Measurements from ENCODE around the gene DIABLO. TPM values are rescaled to one million over a fixed set of nuclear protein-coding genes. Genes with fewer than 3 reads are reported as not detected.

The DIABLO gene
- total and polyA plus RNA-seq, 9 of the 15 experiments (the other 6 are each of a cell fraction or from before 2014, with no cell fraction given): 37.3 to 101 (median 80.1) TPM

- no peak for ATAC-seq
- in situ Hi-C loops (cut with MboI): no loop called here
- no peaks in the 10 kb centered on the region for H3K9me1 ChIP-seq (ENCODE audit: control insufficient read depth, insufficient read depth, low read length)
- peaks cover 23 to 36% of the 10 kb centered on the region in 2 experiments for H3K27me3 ChIP-seq (ENCODE audit: control insufficient read depth in 2 of 2, insufficient read depth in 2 of 2, low read length in 2 of 2)
- CTCF ChIA-PET (ENCODE audit: low intra/inter-chr PET ratio): no interaction called here
- H3K79me2 ChIP-seq (ENCODE audit: control insufficient read depth, insufficient read depth, low read length): no peaks in the 10 kb centered on the region
- H3K9me3 ChIP-seq (replicated peaks; ENCODE audit: control insufficient read depth, insufficient read depth, low read depth, low read length): no peaks in the 10 kb centered on the region
- POLR2A ChIA-PET: interaction anchor here (0.6 kb wide), 1 partner anchor 77 kb away, joined by 4 read pairs; no protein-coding TSS in a partner anchor
- no TSS peak for BruUV-seq (replicated peaks)
- WGBS (ENCODE audit: insufficient coverage, low coverage, missing lambda C conversion rate): 4% methylated on average over 5 of the region's 5 CpGs
- no peaks in the 10 kb centered on the region for H3K36me3 ChIP-seq (ENCODE audit: control insufficient read depth, insufficient read depth, low read length)
- H3K9ac ChIP-seq (ENCODE audit: insufficient read depth in 1 of 2, low read depth in 2 of 2, low read length in 2 of 2): no peak overlapping the region
- peaks cover 0 to 2% of the 10 kb centered on the region in 2 experiments; a peak in 3 of 5 replicates for H3K4me1 ChIP-seq (replicated peaks in 1 of 2; ENCODE audit: control insufficient read depth in 2 of 2, insufficient read depth in 2 of 2, low read length in 2 of 2)
- H3K4me2 ChIP-seq (ENCODE audit: insufficient read depth, low read length): no peak overlapping the region
- no peak overlapping the region for H2AFZ ChIP-seq (ENCODE audit: low read depth, low read length)
- DNase-seq (ENCODE audit: extremely low read depth in 1 of 4, low spot score in 3 of 4): no peak
- H3K4me3 ChIP-seq: no peak overlapping the region
- H4K20me1 ChIP-seq (replicated peaks; ENCODE audit: control insufficient read depth, insufficient read depth, low read length): no peaks in the 10 kb centered on the region
- intact Hi-C loops (cut with micrococcal nuclease): no loop called here
- FAIRE-seq: no peak
- H3K27ac ChIP-seq (ENCODE audit: extremely low read depth, low read depth, low read length): no peak overlapping the region
- TF ChIP-seq ZNF121 (CRISPR knock-in tag; conservative IDR thresholded peaks at IDR 0.05) (peak; percentile 61), BCOR (IDR thresholded peaks at IDR 0.05) (peak; percentile 42; the same call in 1 of the 2 replicates), ZNF165 (CRISPR knock-in tag; IDR thresholded peaks at IDR 0.05; ENCODE audit: borderline replicate concordance) (no peak), RBM25 (IDR thresholded peaks at IDR 0.05; ENCODE audit: low read depth, low read length, severe bottlenecking) (peak; percentile 20)
Measured at GRCh38 chr12:122171399-122171798, 54.5 kb downstream of the DIABLO start.

- no TSS peak for BruUV-seq (replicated peaks)
- no peaks in the 10 kb centered on the region for H3K79me2 ChIP-seq (ENCODE audit: control insufficient read depth, insufficient read depth, low read length)
- H3K9ac ChIP-seq (ENCODE audit: insufficient read depth in 1 of 2, low read depth in 2 of 2, low read length in 2 of 2): no peak overlapping the region
- POLR2A ChIA-PET: interaction anchor here (0.6 kb wide), 1 partner anchor 9 kb away, joined by 3 read pairs; no protein-coding TSS in a partner anchor
- H3K36me3 ChIP-seq (ENCODE audit: control insufficient read depth, insufficient read depth, low read length): no peaks in the 10 kb centered on the region
- CTCF ChIA-PET (ENCODE audit: low intra/inter-chr PET ratio): no interaction called here
- peaks cover 0 to 2% of the 10 kb centered on the region in 2 experiments; a peak in 3 of 5 replicates for H3K4me1 ChIP-seq (replicated peaks in 1 of 2; ENCODE audit: control insufficient read depth in 2 of 2, insufficient read depth in 2 of 2, low read length in 2 of 2)
- H3K27me3 ChIP-seq (ENCODE audit: control insufficient read depth in 2 of 2, insufficient read depth in 2 of 2, low read length in 2 of 2): peaks cover 23 to 39% of the 10 kb centered on the region in 2 experiments; a peak in 4 of 5 replicates
- H3K27ac ChIP-seq (ENCODE audit: extremely low read depth, low read depth, low read length): no peak overlapping the region
- in situ Hi-C loops (cut with MboI) (no loop called here), intact Hi-C loops (cut with micrococcal nuclease) (no loop called here)
- H3K4me3 ChIP-seq: no peak overlapping the region
- no peaks in the 10 kb centered on the region for H3K9me1 ChIP-seq (ENCODE audit: control insufficient read depth, insufficient read depth, low read length)
- FAIRE-seq (no peak), ATAC-seq (no peak), DNase-seq (ENCODE audit: extremely low read depth in 1 of 4, low spot score in 3 of 4) (no peak)
- no peaks in the 10 kb centered on the region for H4K20me1 ChIP-seq (replicated peaks; ENCODE audit: control insufficient read depth, insufficient read depth, low read length)
- no peak overlapping the region for H3K4me2 ChIP-seq (ENCODE audit: insufficient read depth, low read length)
- no peaks in the 10 kb centered on the region for H3K9me3 ChIP-seq (replicated peaks; ENCODE audit: control insufficient read depth, insufficient read depth, low read depth, low read length)
- WGBS (ENCODE audit: insufficient coverage, low coverage, missing lambda C conversion rate): 12% methylated on average over 3 of the region's 3 CpGs
- TF ChIP-seq ZNF280B (CRISPR knock-in tag; IDR thresholded peaks at IDR 0.05) (no peak), SIX5 (IDR thresholded peaks at IDR 0.05; ENCODE audit: borderline replicate concordance in 1 of 2, insufficient read depth in 1 of 2, low read depth in 1 of 2, low read length in 2 of 2) (no peak), OTX1 (CRISPR knock-in tag; IDR thresholded peaks at IDR 0.05) (no peak), POLR2H (tag; IDR thresholded peaks at IDR 0.05; ENCODE audit: low read depth) (no peak), GATAD2A (IDR thresholded peaks at IDR 0.05) (no peak), ZBTB43 (CRISPR knock-in tag; IDR thresholded peaks at IDR 0.05) (no peak), SNIP1 (IDR thresholded peaks at IDR 0.05; ENCODE audit: low read depth) (no peak), DNMT1 (IDR thresholded peaks at IDR 0.05) (no peak), ZNF274 (IDR thresholded peaks at IDR 0.05; ENCODE audit: borderline replicate concordance, low read depth, low read length) (no peak)
- no peak overlapping the region for H2AFZ ChIP-seq (ENCODE audit: low read depth, low read length)
Measured at GRCh38 chr12:122168492-122168891, 57.4 kb downstream of the DIABLO start.
